HCT116 (cell line): ENCODE data around the gene FCAMR. TPM values are rescaled to one million over a fixed set of nuclear protein-coding genes. Genes with fewer than 3 reads are reported as not detected.

ENCODE experiments used
- ATAC-seq: fragments of 200-7000 bp; cut with Tn5 transposase; 2 replicates; pipeline ENCODE4 v1.9.1; 2020; ENCODE audit warnings: mild to moderate bottlenecking, moderate library complexity
- BruUV-seq: library from RNA; stranded (reverse); fragments of 400-500 nt; replicated peaks from 2 replicates; lab custom pipeline; 2021; lab: Mats Ljungman, UMichigan
- CTCF ChIA-PET: fragments of 300-600 bp; sonication (Branson Sonifier 250); formaldehyde crosslinking; loops from one replicate; lab custom pipeline; 2021; ENCODE audit warnings: antibody characterized with exemption; lab: Charles Lee
- POLR2A ChIA-PET: fragments of 300-600, 350-600 bp; sonication (Branson Sonifier 250); formaldehyde crosslinking; loops from one replicate; lab custom pipeline; 2021; ENCODE audit warnings: antibody characterized with exemption; lab: Charles Lee
- RAD21 ChIA-PET, 2 experiments: fragments of 300-600 bp; sonication (Branson Sonifier 250); formaldehyde crosslinking; loops; one replicate each; lab custom pipeline; 2023; ENCODE audit warnings: low total read pairs in 2 of 2; ENCODE audit not compliant: uncharacterized antibody in 2 of 2, unreplicated experiment in 2 of 2, low non-redundant PET in 1 of 2; lab: Charles Lee
- DNase-seq: peaks from one replicate; pipeline ENCODE4 v3.0.0-alpha.2; 2010; ENCODE audit warnings: low read depth, low spot score
- H2AFZ ChIP-seq: fragments of 200-600 bp; shearing (Covaris generic), sonication (generic); 2 replicates; pipeline ENCODE4 v1.6.1; 2017; ENCODE audit warnings: low read depth, mixed run types, mixed read lengths, antibody characterized with exemption, low read length; ENCODE audit not compliant: poor library complexity, severe bottlenecking
- H3K27ac ChIP-seq: 2 replicates; pipeline ENCODE4 v1.5.1; 2012; ENCODE audit warnings: low read depth, low read length
- H3K27me3 ChIP-seq: fragments of 200-600 bp; sonication (generic); 2 replicates; pipeline ENCODE4 v1.6.1; 2016; ENCODE audit warnings: mixed run types, low read length, mixed read lengths; ENCODE audit not compliant: insufficient read depth
- H3K36me3 ChIP-seq, 2 experiments: fragments of 200-500 bp in 1 of 2; fragments of 200-600 bp in 1 of 2; sonication (Bioruptor generic) in 1 of 2; sonication (generic) in 1 of 2; 2 replicates each; pipeline versions ENCODE4 v1.5.1 to v1.6.1; 2014 to 2016; ENCODE audit warnings: low read length in 2 of 2, inconsistent platforms in 1 of 2, mixed read lengths in 1 of 2, mixed run types in 1 of 2; ENCODE audit not compliant: insufficient read depth in 2 of 2, control insufficient read depth in 1 of 2
- H3K4me1 ChIP-seq, 2 experiments: fragments of 200-600 bp in 1 of 2; sonication (generic) in 1 of 2; 2 replicates each; pipeline versions ENCODE4 v1.5.1 to v1.6.1; 2012 to 2017; ENCODE audit warnings: low read length in 2 of 2, inconsistent platforms in 1 of 2, mild to moderate bottlenecking in 1 of 2, mixed read lengths in 1 of 2, mixed run types in 1 of 2, moderate library complexity in 1 of 2; ENCODE audit not compliant: insufficient read depth in 2 of 2, control insufficient read depth in 1 of 2
- H3K4me2 ChIP-seq: fragments of 200-600 bp; sonication (generic); 2 replicates; pipeline ENCODE4 v1.6.1; 2017; ENCODE audit warnings: mixed run types, low read length, mixed read lengths
- H3K4me3 ChIP-seq, 2 experiments: fragments of 200-600 bp in 1 of 2; sonication (generic) in 1 of 2; replicated peaks in 1 of 2; 2 replicates each; pipeline ENCODE4 v1.5.1; 2011 to 2016; ENCODE audit warnings: low read length in 2 of 2, control low read depth in 1 of 2, low read depth in 1 of 2, mild to moderate bottlenecking in 1 of 2, mixed read lengths in 1 of 2, mixed run types in 1 of 2
- H3K79me2 ChIP-seq: fragments of 200-600 bp; sonication (generic); 2 replicates; pipeline ENCODE4 v1.6.1; 2017; ENCODE audit warnings: mild to moderate bottlenecking, mixed run types, low read length, moderate library complexity, mixed read lengths; ENCODE audit not compliant: insufficient read depth
- H3K9ac ChIP-seq: fragments of 200-600 bp; sonication (generic); 2 replicates; pipeline ENCODE4 v1.6.1; 2016; ENCODE audit warnings: low read length, mixed read lengths
- H3K9me2 ChIP-seq: fragments of 200-600 bp; sonication (generic), shearing (Covaris generic); 2 replicates; pipeline ENCODE4 v1.6.1; 2017; ENCODE audit warnings: mixed run types, mild to moderate bottlenecking, moderate library complexity; ENCODE audit not compliant: insufficient read depth
- H3K9me3 ChIP-seq, 2 experiments: fragments of 200-500 bp in 1 of 2; fragments of 200-600 bp in 1 of 2; sonication (Bioruptor generic) in 1 of 2; sonication (generic) in 1 of 2; 2 replicates each; pipeline ENCODE4 v1.6.1; 2014 to 2017; ENCODE audit warnings: low read length in 2 of 2, mixed read lengths in 2 of 2, inconsistent platforms in 1 of 2, low read depth in 1 of 2, mild to moderate bottlenecking in 1 of 2, mixed run types in 1 of 2, moderate library complexity in 1 of 2; ENCODE audit not compliant: control insufficient read depth in 1 of 2, insufficient read depth in 1 of 2
- H4K20me1 ChIP-seq: fragments of 200-600 bp; sonication (generic), shearing (Covaris generic); 2 replicates; pipeline ENCODE4 v1.6.1; 2017; ENCODE audit warnings: mixed run types, mild to moderate bottlenecking, moderate library complexity; ENCODE audit not compliant: insufficient read depth
- CBX3 ChIP-seq: IDR thresholded peaks from 2 replicates; pipeline ENCODE4 v1.6.1; 2012; ENCODE audit warnings: low read depth
- EZH2 ChIP-seq: fragments of 200-600 bp; sonication (generic); IDR thresholded peaks from 2 replicates; pipeline ENCODE4 v1.6.1; 2017; ENCODE audit warnings: antibody characterized with exemption, mixed run types
- JUND ChIP-seq: IDR thresholded peaks from 2 replicates; pipeline ENCODE4 v1.6.1; 2012
- REST ChIP-seq: IDR thresholded peaks from 2 replicates; pipeline ENCODE4 v1.6.1; 2012; ENCODE audit warnings: low read depth
- SP1 ChIP-seq: IDR thresholded peaks from 2 replicates; pipeline ENCODE4 v1.6.1; 2012; ENCODE audit warnings: low read depth
- SRF ChIP-seq: IDR thresholded peaks from 2 replicates; pipeline ENCODE4 v1.6.1; 2012; ENCODE audit warnings: low read depth
- TCF7L2 ChIP-seq: IDR thresholded peaks from 2 replicates; pipeline ENCODE4 v1.7.0; 2011; ENCODE audit warnings: borderline replicate concordance, inconsistent platforms; ENCODE audit not compliant: insufficient read depth, insufficient read length; ENCODE audit errors: extremely low read depth
- ZNF274 ChIP-seq: fragments of 200-500 bp; sonication (Bioruptor generic); IDR thresholded peaks from 2 replicates; pipeline ENCODE4 v1.6.1; 2014; ENCODE audit warnings: mild to moderate bottlenecking, low read depth, low read length, inconsistent platforms
- intact Hi-C: fragments of 100-400 bp; cut with micrococcal nuclease; formaldehyde crosslinking; loops from 2 replicates; pipeline ENCODE4 v1.10.0; 2022
- total RNA-seq: library from RNA; stranded (reverse); gene quantifications from one replicate; pipeline ENCODE4 v1.2.1, GENCODE V29; 2021; ENCODE audit not compliant: unreplicated experiment
- TF ChIP-seq, protein P1 (sequence below): IDR thresholded peaks from 2 replicates; pipeline ENCODE4 v1.6.1; 2012

FCAMR gene
- total RNA-seq, 1 experiment from 2014 or later = not detected

- H2AFZ ChIP-seq = no peak overlapping the region
- no peaks in the 10 kb centered on the region for H4K20me1 ChIP-seq
- H3K27me3 ChIP-seq = 0 out of 2 replicates have a peak, but pooled peaks cover 4% of the 10 kb centered on the region
- H3K36me3 ChIP-seq = no peaks in the 10 kb centered on the region
- H3K9ac ChIP-seq = no peak overlapping the region
- no peak for TF ChIP-seq REST
- no peak for TF ChIP-seq SP1
- no peak for TF ChIP-seq EZH2
- H3K4me1 ChIP-seq = no peaks in the 10 kb centered on the region
- no peaks in the 10 kb centered on the region for H3K9me3 ChIP-seq
- H3K9me2 ChIP-seq = no peaks in the 10 kb centered on the region
- CTCF ChIA-PET = no interaction called here
- ATAC-seq (no peak), DNase-seq (no peak)
- POLR2A ChIA-PET = no interaction called here
- intact Hi-C loops = no loop called here
- RAD21 ChIA-PET = no interaction called here
- no peak overlapping the region for H3K27ac ChIP-seq
- no TSS peak for BruUV-seq
- no peak overlapping the region for H3K4me2 ChIP-seq
- H3K4me3 ChIP-seq = no peak overlapping the region
- H3K79me2 ChIP-seq = no peaks in the 10 kb centered on the region
These were observed 31.1 kb downstream of the FCAMR start for GRCh38 chr1:206939131-206939530.

GRCh38 chr1:206937425-206937824, 32.8 kb downstream of the FCAMR start:
- Histone ChIP-seq H3K4me3 (no peak overlapping the region), H4K20me1 (no peaks in the 10 kb centered on the region), H3K79me2 (no peaks in the 10 kb centered on the region), H3K9ac (no peak overlapping the region), H3K9me2 (no peaks in the 10 kb centered on the region), H2AFZ (no peak overlapping the region), H3K4me2 (no peak overlapping the region), H3K4me1 (no peaks in the 10 kb centered on the region), H3K36me3 (no peaks in the 10 kb centered on the region), H3K9me3 (no peaks in the 10 kb centered on the region), H3K27me3 (0 out of 2 replicates have a peak, but pooled peaks cover under 1% of the 10 kb centered on the region), H3K27ac (no peak overlapping the region)
- POLR2A ChIA-PET = no interaction called here
- no peak for ATAC-seq
- intact Hi-C loops = no loop called here
- no TSS peak for BruUV-seq
- RAD21 ChIA-PET = no interaction called here
- TF ChIP-seq SRF (no peak), CBX3 (no peak), JUND (no peak), SP1 (no peak), REST (no peak), ZNF274 (no peak), TCF7L2 (no peak)
- TF ChIP-seq, protein P1, sequence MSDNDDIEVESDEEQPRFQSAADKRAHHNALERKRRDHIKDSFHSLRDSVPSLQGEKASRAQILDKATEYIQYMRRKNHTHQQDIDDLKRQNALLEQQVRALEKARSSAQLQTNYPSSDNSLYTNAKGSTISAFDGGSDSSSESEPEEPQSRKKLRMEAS = no peak
- CTCF ChIA-PET = interaction anchor here (1.3 to 2.5 kb wide), 2 partner anchors 8 to 44 kb away, joined by 4 to 14 read pairs; partner anchors contain the start of gene PIGR
- DNase-seq = no peak
